ENCODE results near the gene TIAM1.

- TF ChIP-seq CTCF (IDR thresholded peaks at IDR 0.05), result no peak
- TF ChIP-seq POLR2A (IDR thresholded peaks at IDR 0.05), result no peak
Measured at GRCh38 chr21:31279214-31279613, 64.8 kb downstream of the TIAM1 start.

Data from prostate gland (tissue), 2 donors.